GM18909 (cell line): Measurements from ENCODE around the gene SERPINH1.

Experiments
- ATAC-seq: cut with Tn5 transposase; IDR thresholded peaks from one replicate; pipeline ENCODE4 v1.9.1; 2021; ENCODE audit warnings: mild to moderate bottlenecking; ENCODE audit not compliant: unreplicated experiment, poor library complexity

Gene SERPINH1

GRCh38 chr11:75532200-75533048, 29.6 kb upstream of the SERPINH1 start:
- peak; percentile 56 for ATAC-seq

- ATAC-seq, result no peak
These were observed 28.2 kb upstream of the SERPINH1 start for GRCh38 chr11:75533896-75534258.

- no peak for ATAC-seq
These were observed 27.6 kb upstream of the SERPINH1 start for GRCh38 chr11:75534259-75535069.

- ATAC-seq, result no peak
These were observed 27.0 kb upstream of the SERPINH1 start for GRCh38 chr11:75535071-75535470.

GRCh38 chr11:75536786-75537641, 25.0 kb upstream of the SERPINH1 start:
- peak; percentile 79 for ATAC-seq

GRCh38 chr11:75537740-75538139, 24.3 kb upstream of the SERPINH1 start:
- no peak for ATAC-seq

- no peak for ATAC-seq
These were observed 23.7 kb upstream of the SERPINH1 start for GRCh38 chr11:75538150-75538942.

GRCh38 chr11:75539459-75540334, 22.4 kb upstream of the SERPINH1 start:
- ATAC-seq, result no peak

- ATAC-seq, result no peak
These were observed 20.6 kb upstream of the SERPINH1 start for GRCh38 chr11:75541193-75542087.

- ATAC-seq, result no peak
These were observed 20.0 kb upstream of the SERPINH1 start for GRCh38 chr11:75542088-75542438.

GRCh38 chr11:75543806-75544205, 18.2 kb upstream of the SERPINH1 start:
- no peak for ATAC-seq

GRCh38 chr11:75547177-75547576, 14.9 kb upstream of the SERPINH1 start:
- no peak for ATAC-seq

- no peak for ATAC-seq
These were observed 14.4 kb upstream of the SERPINH1 start for GRCh38 chr11:75547617-75548058.

GRCh38 chr11:75548595-75549272, 13.3 kb upstream of the SERPINH1 start:
- no peak for ATAC-seq

- no peak for ATAC-seq
These were observed 12.6 kb upstream of the SERPINH1 start for GRCh38 chr11:75549370-75549958.

- ATAC-seq, result no peak
These were observed 8.9 kb upstream of the SERPINH1 start for GRCh38 chr11:75553182-75553581.

GRCh38 chr11:75553889-75554257, 8.2 kb upstream of the SERPINH1 start:
- no peak for ATAC-seq
